ENCODE results near the gene TMSB15B. TPM values are rescaled to one million over a fixed set of nuclear protein-coding genes. Genes with fewer than 3 reads are reported as not detected.
A peak's percentile ranks its signal among the peaks of the same experiment; 100 is the strongest.
"Not testable (repeated sequence)": the region's sequence is repeated elsewhere in the genome, so short reads cannot be mapped to it uniquely, and the experiment has no call there.

Gene TMSB15B
- total RNA-seq, 6 donors from 2014 or later = 1.0 to 4.9 (median 1.8) TPM

GRCh38 chrX:104008831-104009230 lies 46.4 kb downstream of the TMSB15B start:
- Histone ChIP-seq H3K27me3 (no peaks in the 10 kb centered on the region), H3K9me3 (no peaks in the 10 kb centered on the region), H3K4me1 (no peaks in the 10 kb centered on the region), H3K36me3 (no peaks in the 10 kb centered on the region), H3K4me3 (no peak overlapping the region), H3K27ac (no peak overlapping the region)
- TF ChIP-seq POLR2A (IDR thresholded peaks at IDR 0.05) = no peak
- TF ChIP-seq POLR2AphosphoS5 (IDR thresholded peaks at IDR 0.05) = no peak
- no peak for TF ChIP-seq EP300 (IDR thresholded peaks at IDR 0.05)
- no peak for TF ChIP-seq CTCF (IDR thresholded peaks at IDR 0.05)
- ATAC-seq (ENCODE audit: low FRiP score in 2 of 2) (no peak), DNase-seq (no peak)
- WGBS, 2 donors = 63 to 67% methylated on average over 5 of the region's 5 CpGs

GRCh38 chrX:104013158-104013557 lies 50.7 kb downstream of the TMSB15B start:
- 84 to 90% methylated on average over 4 to 21 of the region's 24 CpGs for WGBS, 2 donors
- Histone ChIP-seq H3K4me3 (no peak overlapping the region), H3K36me3 (no peaks in the 10 kb centered on the region), H3K4me1 (no peaks in the 10 kb centered on the region), H3K27me3 (no peaks in the 10 kb centered on the region), H3K9me3 (no peaks in the 10 kb centered on the region), H3K27ac (no peak overlapping the region)
- DNase-seq (peak in 1 of 2 donors; percentile 35), ATAC-seq (ENCODE audit: low FRiP score in 2 of 2) (no peak)
- TF ChIP-seq POLR2A (IDR thresholded peaks at IDR 0.05) (no peak), POLR2AphosphoS5 (IDR thresholded peaks at IDR 0.05) (no peak), EP300 (IDR thresholded peaks at IDR 0.05) (no peak), CTCF (IDR thresholded peaks at IDR 0.05) (no peak)

- H3K27ac ChIP-seq = no peak within 1 kb of the TSS
- no peak for DNase-seq
- H3K4me1 ChIP-seq = no peaks in the 10 kb centered on the region
- 87 to 91% methylated on average over 13 to 20 of the region's 20 CpGs for WGBS, 2 donors
- no peak for TF ChIP-seq EP300 (IDR thresholded peaks at IDR 0.05)
- no peak for TF ChIP-seq CTCF (IDR thresholded peaks at IDR 0.05)
- TF ChIP-seq POLR2A (IDR thresholded peaks at IDR 0.05) = no peak
- no peak for TF ChIP-seq POLR2AphosphoS5 (IDR thresholded peaks at IDR 0.05)
- ATAC-seq (ENCODE audit: low FRiP score in 2 of 2) = no peak
- H3K36me3 ChIP-seq = no peaks in the 10 kb centered on the region
- no peaks in the 10 kb centered on the region for H3K9me3 ChIP-seq
- no peaks in the 10 kb centered on the region for H3K27me3 ChIP-seq
- no peak within 1 kb of the TSS for H3K4me3 ChIP-seq
Measured at GRCh38 chrX:104013606-104014005, 51.2 kb downstream of the TMSB15B start, which contains the start of gene H2BW1. H2BW1 (minus strand) TSS chrX:104013708; CDS start chrX:104013576, 132 bp downstream.

GRCh38 chrX:104015576-104015975 lies 53.1 kb downstream of the TMSB15B start:
- not testable (repeated sequence) for H3K9me3 ChIP-seq; H3K27ac ChIP-seq; DNase-seq; H3K36me3 ChIP-seq; H3K4me3 ChIP-seq; H3K27me3 ChIP-seq; ATAC-seq (ENCODE audit: low FRiP score in 2 of 2); H3K4me1 ChIP-seq
- 55 to 62% methylated on average over 8 of the region's 8 CpGs for WGBS, 2 donors

Other genes with a start within 250 kb of the TMSB15B start
- gene PLP1, start 185.8 kb upstream of the TMSB15B start, total RNA-seq = 1 to 10 TPM in 1 of 6 donors, under 1 TPM in 1, not detected in 4; 0.49 to 2.1 TPM
- gene RAB9B, start 130.4 kb upstream of the TMSB15B start, total RNA-seq = 1 to 10 TPM in 2 of 6 donors, under 1 TPM in 3, not detected in 1; 0.37 to 1.1 (median 0.84) TPM
- not detected for gene H2BW1, start 51.1 kb downstream of the TMSB15B start, total RNA-seq
- gene H2BW2, start 77.3 kb downstream of the TMSB15B start, total RNA-seq = not detected
- 1 to 10 TPM in 1 of 6 donors, under 1 TPM in 4, not detected in 1; 0.46 to 3.3 (median 0.72) TPM for gene TMSB15C, start 113.6 kb downstream of the TMSB15B start, total RNA-seq
- gene ZCCHC18, start 149.9 kb downstream of the TMSB15B start, total RNA-seq = 10 to 100 TPM in 1 of 6 donors, 1 to 10 TPM in 1, under 1 TPM in 3, not detected in 1; 0.15 to 45.1 (median 0.26) TPM
- 10 to 100 TPM in 1 of 6 donors, 1 to 10 TPM in 5; 2.3 to 13.5 (median 7.6) TPM for gene SLC25A53, start 194.4 kb downstream of the TMSB15B start, total RNA-seq
- gene FAM199X, start 203.8 kb downstream of the TMSB15B start, total RNA-seq = 10 to 100 TPM in 5 of 6 donors, 1 to 10 TPM in 1; 8.3 to 25.4 (median 15.3) TPM

All from upper lobe of left lung (tissue), 6 donors.